H9 (cell line): Measurements from ENCODE around the gene ROBO3. TPM values are rescaled to one million over a fixed set of nuclear protein-coding genes. Genes with fewer than 3 reads are reported as not detected.
A peak's percentile ranks its signal among the peaks of the same experiment; 100 is the strongest.

ENCODE experiments used
- DNase-seq: peaks from one replicate; pipeline ENCODE4 v3.0.0-alpha.2; 2017
- H2AFZ ChIP-seq: one replicate; pipeline ENCODE4 v1.6.1; 2013; ENCODE audit warnings: mild to moderate bottlenecking, low read length, control low read depth, moderate library complexity
- H2AK5ac ChIP-seq: 2 replicates; pipeline ENCODE4 v1.6.1; 2013; ENCODE audit warnings: low read length, control low read depth, mixed read lengths; ENCODE audit not compliant: insufficient read length
- H2BK120ac ChIP-seq: one replicate; pipeline ENCODE4 v1.6.1; 2013; ENCODE audit warnings: low read depth, mild to moderate bottlenecking, low read length, control low read depth, inconsistent platforms; ENCODE audit not compliant: poor library complexity, severe bottlenecking
- H2BK12ac ChIP-seq: 2 replicates; pipeline ENCODE4 v1.6.1; 2013; ENCODE audit warnings: low read length, control low read depth, mixed read lengths, low read depth; ENCODE audit not compliant: insufficient read length
- H2BK15ac ChIP-seq: 2 replicates; pipeline ENCODE4 v1.6.1; 2013; ENCODE audit warnings: low read depth, low read length, control low read depth
- H2BK20ac ChIP-seq: one replicate; pipeline ENCODE4 v1.6.1; 2013; ENCODE audit warnings: low read depth, mild to moderate bottlenecking, low read length, control low read depth, inconsistent platforms; ENCODE audit not compliant: poor library complexity, severe bottlenecking
- H2BK5ac ChIP-seq: 2 replicates; pipeline ENCODE4 v1.6.1; 2013; ENCODE audit warnings: low read length, control low read depth, mixed read lengths; ENCODE audit not compliant: insufficient read length
- H3K14ac ChIP-seq: 2 replicates; pipeline ENCODE4 v1.6.1; 2013; ENCODE audit warnings: low read length, control low read depth; ENCODE audit not compliant: insufficient read depth
- H3K18ac ChIP-seq: 2 replicates; pipeline ENCODE4 v1.6.1; 2013; ENCODE audit warnings: low read depth, mild to moderate bottlenecking, mixed read lengths, low read length, control low read depth; ENCODE audit not compliant: insufficient read length
- H3K23ac ChIP-seq: 2 replicates; pipeline ENCODE4 v1.6.1; 2013; ENCODE audit warnings: low read length, control low read depth, mixed read lengths, low read depth; ENCODE audit not compliant: insufficient read length
- H3K23me2 ChIP-seq: 2 replicates; pipeline ENCODE4 v1.6.1; 2013; ENCODE audit warnings: low read depth, mild to moderate bottlenecking, mixed read lengths, low read length, control low read depth; ENCODE audit not compliant: insufficient read length, poor library complexity, severe bottlenecking
- H3K27ac ChIP-seq: 2 replicates; pipeline ENCODE4 v1.5.1; 2013; ENCODE audit warnings: low read length, control low read depth, mixed read lengths, low read depth; ENCODE audit not compliant: insufficient read length
- H3K27me3 ChIP-seq: 2 replicates; pipeline ENCODE4 v1.6.1; 2013; ENCODE audit warnings: low read length, control low read depth, inconsistent platforms; ENCODE audit not compliant: insufficient read depth
- H3K4ac ChIP-seq: 2 replicates; pipeline ENCODE4 v1.6.1; 2013; ENCODE audit warnings: low read depth, mild to moderate bottlenecking, control low read depth, inconsistent platforms, low read length, moderate library complexity
- H3K4me1 ChIP-seq: 2 replicates; pipeline ENCODE4 v1.6.1; 2013; ENCODE audit warnings: low read length, control low read depth, inconsistent platforms; ENCODE audit not compliant: insufficient read depth
- H3K4me2 ChIP-seq: 2 replicates; pipeline ENCODE4 v1.6.1; 2013; ENCODE audit warnings: low read length, control low read depth, mixed read lengths; ENCODE audit not compliant: insufficient read length, insufficient read depth
- H3K56ac ChIP-seq: 2 replicates; pipeline ENCODE4 v1.6.1; 2013; ENCODE audit warnings: low read depth, mild to moderate bottlenecking, mixed read lengths, low read length, control low read depth; ENCODE audit not compliant: insufficient read length
- H3K79me1 ChIP-seq: 2 replicates; pipeline ENCODE4 v1.6.1; 2013; ENCODE audit warnings: low read depth, mild to moderate bottlenecking, moderate library complexity, low read length, control low read depth, inconsistent platforms; ENCODE audit not compliant: insufficient read depth, poor library complexity, severe bottlenecking
- H3K79me2 ChIP-seq: 2 replicates; pipeline ENCODE4 v1.6.1; 2013; ENCODE audit warnings: low read length, control low read depth, inconsistent platforms; ENCODE audit not compliant: insufficient read depth
- H3K9ac ChIP-seq: 2 replicates; pipeline ENCODE4 v1.6.1; 2013; ENCODE audit warnings: low read length, control low read depth, mixed read lengths; ENCODE audit not compliant: insufficient read length; ENCODE audit errors: extremely low read depth
- H3K9me3 ChIP-seq: one replicate; pipeline ENCODE4 v1.6.1; 2013; ENCODE audit warnings: low read depth, low read length, inconsistent platforms; ENCODE audit not compliant: control insufficient read depth
- H3T11ph ChIP-seq: one replicate; pipeline ENCODE4 v1.6.1; 2013; ENCODE audit warnings: mild to moderate bottlenecking, low read length, control low read depth, inconsistent platforms
- H4K20me1 ChIP-seq: one replicate; pipeline ENCODE4 v1.6.1; 2013; ENCODE audit not compliant: control insufficient read depth, insufficient read length, insufficient read depth
- H4K5ac ChIP-seq: 2 replicates; pipeline ENCODE4 v1.6.1; 2013; ENCODE audit warnings: low read depth, mild to moderate bottlenecking, mixed read lengths, low read length, control low read depth; ENCODE audit not compliant: insufficient read length
- H4K8ac ChIP-seq: replicated peaks from 2 replicates; pipeline ENCODE4 v1.6.1; 2013; ENCODE audit warnings: low read length, control low read depth, mixed read lengths, low read depth; ENCODE audit not compliant: insufficient read length
- H4K91ac ChIP-seq: 2 replicates; pipeline ENCODE4 v1.6.1; 2013; ENCODE audit warnings: low read depth, mild to moderate bottlenecking, moderate library complexity, mixed read lengths, low read length, control low read depth; ENCODE audit not compliant: insufficient read length
- H3K27ac Mint-ChIP-seq, 3 experiments: 2 replicates in 2 of 3; 3 replicates in 1 of 3; pipeline ENCODE4 v1.8.0; 2020 to 2021; ENCODE audit warnings: mixed read lengths in 3 of 3, mild to moderate bottlenecking in 1 of 3, moderate library complexity in 1 of 3
- H3K27me3 Mint-ChIP-seq: 2 replicates; pipeline ENCODE4 v1.8.0; 2021; ENCODE audit warnings: low read depth, mild to moderate bottlenecking, moderate library complexity, mixed read lengths
- H3K36me3 Mint-ChIP-seq, 3 experiments: 2 replicates in 2 of 3; 3 replicates in 1 of 3; pipeline ENCODE4 v1.8.0; 2020 to 2021; ENCODE audit warnings: low read depth in 3 of 3, mixed read lengths in 3 of 3; ENCODE audit not compliant: insufficient read depth in 1 of 3
- H3K4me1 Mint-ChIP-seq, 2 experiments: 2 replicates each; pipeline ENCODE4 v1.8.0; 2020; ENCODE audit warnings: mixed read lengths in 2 of 2
- H3K4me3 Mint-ChIP-seq, 2 experiments: 2 replicates in 1 of 2; 3 replicates in 1 of 2; pipeline ENCODE4 v1.8.0; 2020 to 2021; ENCODE audit warnings: mild to moderate bottlenecking in 2 of 2, mixed read lengths in 2 of 2, moderate library complexity in 1 of 2
- H3K9me3 Mint-ChIP-seq, 2 experiments: 2 replicates in 1 of 2; 3 replicates in 1 of 2; pipeline ENCODE4 v1.8.0; 2020; ENCODE audit warnings: mild to moderate bottlenecking in 2 of 2, mixed read lengths in 2 of 2, moderate library complexity in 1 of 2
- WGBS: extraction: QIAGEN DNeasy Blood & Tissue Kit; methylation state at CpG from one replicate; pipeline ENCODE4 v1.1.7; 2013; ENCODE audit warnings: missing lambda C conversion rate, low lambda C conversion rate, mixed read lengths; ENCODE audit not compliant: insufficient read length; ENCODE audit errors: extremely low coverage; 5-methylcytosine and 5-hydroxymethylcytosine counted together
- long read RNA-seq: library from polyadenylated mRNA; unstranded; transcript quantifications from one replicate; pipeline ENCODE4 v2.0.0, GENCODE V29; 2020
- total RNA-seq: library from RNA; stranded (reverse); gene quantifications from 2 replicates; pipeline ENCODE4 v1.2.1, GENCODE V29; 2021
- TF ChIP-seq, protein P1 (sequence below): fragments of 200-600 bp; sonication (generic); conservative IDR thresholded peaks from 3 replicates; pipeline ENCODE4 v1.8.0; 2021; ENCODE audit warnings: antibody characterized with exemption, mild to moderate bottlenecking

ROBO3 gene, protein sequence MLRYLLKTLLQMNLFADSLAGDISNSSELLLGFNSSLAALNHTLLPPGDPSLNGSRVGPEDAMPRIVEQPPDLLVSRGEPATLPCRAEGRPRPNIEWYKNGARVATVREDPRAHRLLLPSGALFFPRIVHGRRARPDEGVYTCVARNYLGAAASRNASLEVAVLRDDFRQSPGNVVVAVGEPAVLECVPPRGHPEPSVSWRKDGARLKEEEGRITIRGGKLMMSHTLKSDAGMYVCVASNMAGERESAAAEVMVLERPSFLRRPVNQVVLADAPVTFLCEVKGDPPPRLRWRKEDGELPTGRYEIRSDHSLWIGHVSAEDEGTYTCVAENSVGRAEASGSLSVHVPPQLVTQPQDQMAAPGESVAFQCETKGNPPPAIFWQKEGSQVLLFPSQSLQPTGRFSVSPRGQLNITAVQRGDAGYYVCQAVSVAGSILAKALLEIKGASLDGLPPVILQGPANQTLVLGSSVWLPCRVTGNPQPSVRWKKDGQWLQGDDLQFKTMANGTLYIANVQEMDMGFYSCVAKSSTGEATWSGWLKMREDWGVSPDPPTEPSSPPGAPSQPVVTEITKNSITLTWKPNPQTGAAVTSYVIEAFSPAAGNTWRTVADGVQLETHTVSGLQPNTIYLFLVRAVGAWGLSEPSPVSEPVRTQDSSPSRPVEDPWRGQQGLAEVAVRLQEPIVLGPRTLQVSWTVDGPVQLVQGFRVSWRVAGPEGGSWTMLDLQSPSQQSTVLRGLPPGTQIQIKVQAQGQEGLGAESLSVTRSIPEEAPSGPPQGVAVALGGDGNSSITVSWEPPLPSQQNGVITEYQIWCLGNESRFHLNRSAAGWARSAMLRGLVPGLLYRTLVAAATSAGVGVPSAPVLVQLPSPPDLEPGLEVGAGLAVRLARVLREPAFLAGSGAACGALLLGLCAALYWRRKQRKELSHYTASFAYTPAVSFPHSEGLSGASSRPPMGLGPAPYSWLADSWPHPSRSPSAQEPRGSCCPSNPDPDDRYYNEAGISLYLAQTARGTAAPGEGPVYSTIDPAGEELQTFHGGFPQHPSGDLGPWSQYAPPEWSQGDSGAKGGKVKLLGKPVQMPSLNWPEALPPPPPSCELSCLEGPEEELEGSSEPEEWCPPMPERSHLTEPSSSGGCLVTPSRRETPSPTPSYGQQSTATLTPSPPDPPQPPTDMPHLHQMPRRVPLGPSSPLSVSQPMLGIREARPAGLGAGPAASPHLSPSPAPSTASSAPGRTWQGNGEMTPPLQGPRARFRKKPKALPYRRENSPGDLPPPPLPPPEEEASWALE (N-terminal part only)
- total RNA-seq, result 11.8 and 12.6 TPM in 2 replicates
- long read RNA-seq, partial matches to known transcripts, result 4 of 49 reads
- long read RNA-seq, other reads (novel, unspliced or antisense), result 45 of 49 reads

DNA sequence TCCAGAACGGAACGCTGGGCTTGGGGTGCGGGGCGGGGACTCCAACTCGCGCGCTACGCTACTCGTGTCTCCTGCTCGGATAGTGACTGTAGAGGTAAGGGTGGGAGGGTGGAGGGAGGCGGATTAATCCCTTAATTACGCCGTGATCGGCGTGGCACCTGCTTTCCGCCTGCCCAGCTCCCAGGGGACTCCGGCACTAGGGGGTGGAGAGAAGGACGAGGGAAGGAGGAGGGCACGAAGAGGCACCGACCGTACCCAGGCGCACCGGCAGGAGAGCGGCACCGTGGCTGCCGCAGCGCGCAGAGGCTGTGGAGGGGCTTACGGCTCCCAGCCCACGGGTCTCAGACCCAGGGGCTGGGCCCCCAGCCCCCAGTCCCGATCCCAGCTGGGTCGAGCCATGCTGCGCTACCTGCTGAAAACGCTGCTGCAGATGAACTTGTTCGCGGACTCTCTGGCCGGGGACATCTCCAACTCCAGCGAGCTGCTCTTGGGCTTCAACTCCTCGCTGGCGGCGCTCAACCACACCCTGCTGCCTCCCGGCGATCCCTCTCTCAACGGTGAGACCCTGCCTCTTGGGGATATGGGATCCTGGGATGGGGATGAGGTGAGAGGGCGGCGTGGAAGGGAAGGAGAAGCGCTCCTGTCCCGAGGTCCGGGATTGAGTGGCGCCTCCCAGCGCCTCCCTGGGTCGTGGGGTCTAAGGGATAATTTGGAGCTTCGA lies at the start of gene ROBO3:
TSS of gene ROBO3 (plus strand) at position 252 of the 721 bp plus-strand sequence. CDS start at position 398, 146 bp downstream.
- H3K4ac ChIP-seq, result no peak within 1 kb of the TSS
- no peak within 1 kb of the TSS for H3K27ac ChIP-seq
- H3K4me1 Mint-ChIP-seq, result peaks cover 23 to 64% of the 10 kb centered on the region in 2 experiments
- H4K91ac ChIP-seq, result no peak within 1 kb of the TSS
- H3K79me1 ChIP-seq, result no peaks in the 10 kb centered on the region
- H3K9ac ChIP-seq, result no peak within 1 kb of the TSS
- no peak within 1 kb of the TSS for H4K5ac ChIP-seq
- H4K8ac ChIP-seq, result no peak within 1 kb of the TSS
- H3K9me3 ChIP-seq, result no peaks in the 10 kb centered on the region
- no peaks in the 10 kb centered on the region; a peak in 1 of 7 replicates for H3K36me3 Mint-ChIP-seq
- WGBS, result no CpG with 5 or more reads among the region's 53 CpGs
- H2BK20ac ChIP-seq, result no peak within 1 kb of the TSS
- H3K23ac ChIP-seq, result no peak within 1 kb of the TSS
- no peaks in the 10 kb centered on the region; a peak in 3 of 5 replicates for H3K9me3 Mint-ChIP-seq
- no peak for DNase-seq
- H3K27ac Mint-ChIP-seq, result no peak within 1 kb of the TSS; a peak in 1 of 7 replicates
- H3K4me1 ChIP-seq, result no peaks in the 10 kb centered on the region; the same call in 1 of the 2 replicates
- H3K27me3 ChIP-seq, result peaks cover 97% of the 10 kb centered on the region
- H2BK15ac ChIP-seq, result no peak within 1 kb of the TSS
- no peak within 1 kb of the TSS; the same call in 1 of the 2 replicates for H3K14ac ChIP-seq
- no peak within 1 kb of the TSS for H3K18ac ChIP-seq
- H3K27me3 Mint-ChIP-seq, result peaks cover 100% of the 10 kb centered on the region
- peak within 1 kb of the TSS; percentile 44 to 73 for H3K4me3 Mint-ChIP-seq
- H2BK120ac ChIP-seq, result no peak within 1 kb of the TSS
- H2BK5ac ChIP-seq, result no peak within 1 kb of the TSS
- peaks cover 3% of the 10 kb centered on the region for H3K23me2 ChIP-seq
- H2AK5ac ChIP-seq, result no peak within 1 kb of the TSS
- no peak within 1 kb of the TSS for H3K56ac ChIP-seq
- no peak within 1 kb of the TSS for H2BK12ac ChIP-seq
- peak within 1 kb of the TSS; percentile 51 for H3K4me2 ChIP-seq
- no peaks in the 10 kb centered on the region for H4K20me1 ChIP-seq
- TF ChIP-seq, protein P1, sequence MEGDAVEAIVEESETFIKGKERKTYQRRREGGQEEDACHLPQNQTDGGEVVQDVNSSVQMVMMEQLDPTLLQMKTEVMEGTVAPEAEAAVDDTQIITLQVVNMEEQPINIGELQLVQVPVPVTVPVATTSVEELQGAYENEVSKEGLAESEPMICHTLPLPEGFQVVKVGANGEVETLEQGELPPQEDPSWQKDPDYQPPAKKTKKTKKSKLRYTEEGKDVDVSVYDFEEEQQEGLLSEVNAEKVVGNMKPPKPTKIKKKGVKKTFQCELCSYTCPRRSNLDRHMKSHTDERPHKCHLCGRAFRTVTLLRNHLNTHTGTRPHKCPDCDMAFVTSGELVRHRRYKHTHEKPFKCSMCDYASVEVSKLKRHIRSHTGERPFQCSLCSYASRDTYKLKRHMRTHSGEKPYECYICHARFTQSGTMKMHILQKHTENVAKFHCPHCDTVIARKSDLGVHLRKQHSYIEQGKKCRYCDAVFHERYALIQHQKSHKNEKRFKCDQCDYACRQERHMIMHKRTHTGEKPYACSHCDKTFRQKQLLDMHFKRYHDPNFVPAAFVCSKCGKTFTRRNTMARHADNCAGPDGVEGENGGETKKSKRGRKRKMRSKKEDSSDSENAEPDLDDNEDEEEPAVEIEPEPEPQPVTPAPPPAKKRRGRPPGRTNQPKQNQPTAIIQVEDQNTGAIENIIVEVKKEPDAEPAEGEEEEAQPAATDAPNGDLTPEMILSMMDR, result no peak
- no peak within 1 kb of the TSS for H3T11ph ChIP-seq
- H2AFZ ChIP-seq, result no peak within 1 kb of the TSS
- H3K79me2 ChIP-seq, result no peaks in the 10 kb centered on the region
